Ascending aorta (tissue), 2 donors: ENCODE measurements around the gene NT5DC1. TPM values are rescaled to one million over a fixed set of nuclear protein-coding genes. Genes with fewer than 3 reads are reported as not detected.
A peak's percentile ranks its signal among the peaks of the same experiment; 100 is the strongest.
"Not testable (repeated sequence)": the region's sequence is repeated elsewhere in the genome, so short reads cannot be mapped to it uniquely, and the experiment has no call there.

Source experiments
- DNase-seq, 2 donors: peaks; one replicate each; pipeline ENCODE4 v3.0.0-alpha.2; 2019; ENCODE audit warnings: low spot score in 2 of 2
- H3K27ac ChIP-seq, 2 donors: fragments of 200-600 bp; sonication (generic); one replicate each; pipeline ENCODE4 v1.5.1; 2016 to 2017; ENCODE audit warnings: mild to moderate bottlenecking in 1 of 2
- H3K27me3 ChIP-seq: fragments of 200-600 bp; sonication (generic); one replicate; pipeline ENCODE4 v1.5.1; 2017
- H3K36me3 ChIP-seq, 2 donors: fragments of 200-600 bp; sonication (generic); one replicate each; pipeline ENCODE4 v1.5.1; 2016
- H3K4me1 ChIP-seq, 2 donors: fragments of 200-600 bp; sonication (generic); one replicate each; pipeline ENCODE4 v1.5.1; 2016 to 2017; ENCODE audit warnings: mild to moderate bottlenecking in 1 of 2
- H3K4me3 ChIP-seq, 2 donors: fragments of 200-600 bp; sonication (generic); one replicate each; pipeline ENCODE4 v1.5.1; 2016 to 2017; ENCODE audit warnings: mild to moderate bottlenecking in 1 of 2
- H3K9me3 ChIP-seq, 2 donors: fragments of 200-600 bp; sonication (generic); one replicate each; pipeline ENCODE4 v1.5.1; 2016
- intact Hi-C: fragments of 100-400 bp; cut with DNase I; formaldehyde crosslinking; loops from one replicate; pipeline ENCODE4 v1.15.1; 2023
- total RNA-seq: library from RNA; depleted of rRNA; stranded (reverse); fragments of >200 nt; gene quantifications from one replicate; pipeline ENCODE4 v1.1.0, GENCODE V29; 2016
- TF ChIP-seq, protein P1 (sequence below), 3 experiments: fragments of 200-600 bp in 2 of 3; fragments of 450-650 bp in 1 of 3; sonication (generic) in 2 of 3; IDR thresholded peaks; one replicate each; pipeline ENCODE4 v1.5.1; 2016 to 2019; ENCODE audit warnings: antibody characterized with exemption in 3 of 3, mild to moderate bottlenecking in 1 of 3, moderate library complexity in 1 of 3

The NT5DC1 gene
- total RNA-seq, 1 donor from 2014 or later = 4.6 TPM

DNA sequence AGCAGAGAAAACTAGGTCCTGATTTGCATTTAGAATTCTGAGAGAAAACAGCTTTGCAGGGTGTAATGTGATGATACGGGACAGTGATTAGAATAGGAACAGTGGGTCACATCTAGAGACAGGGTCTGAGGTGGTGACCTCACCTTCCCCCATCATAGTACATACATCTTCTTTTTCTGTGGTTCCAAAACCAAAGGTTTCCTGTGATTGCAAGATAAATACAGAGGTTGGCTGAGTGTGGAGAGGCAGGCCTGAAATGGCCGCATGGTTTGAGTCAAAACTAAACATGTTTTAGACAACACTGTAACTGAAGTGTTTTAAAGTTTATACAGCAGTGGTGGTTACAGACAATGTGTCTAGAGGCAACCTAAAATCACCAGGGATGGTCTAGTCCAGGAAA, 10.4 kb upstream of the NT5DC1 start:
- no peaks in the 10 kb centered on the region for H3K9me3 ChIP-seq
- H3K4me1 ChIP-seq = peaks cover 0 to 22% of the 10 kb centered on the region in 2 donors
- no peak overlapping the region for H3K4me3 ChIP-seq
- no peaks in the 10 kb centered on the region for H3K36me3 ChIP-seq
- TF ChIP-seq, protein P1, sequence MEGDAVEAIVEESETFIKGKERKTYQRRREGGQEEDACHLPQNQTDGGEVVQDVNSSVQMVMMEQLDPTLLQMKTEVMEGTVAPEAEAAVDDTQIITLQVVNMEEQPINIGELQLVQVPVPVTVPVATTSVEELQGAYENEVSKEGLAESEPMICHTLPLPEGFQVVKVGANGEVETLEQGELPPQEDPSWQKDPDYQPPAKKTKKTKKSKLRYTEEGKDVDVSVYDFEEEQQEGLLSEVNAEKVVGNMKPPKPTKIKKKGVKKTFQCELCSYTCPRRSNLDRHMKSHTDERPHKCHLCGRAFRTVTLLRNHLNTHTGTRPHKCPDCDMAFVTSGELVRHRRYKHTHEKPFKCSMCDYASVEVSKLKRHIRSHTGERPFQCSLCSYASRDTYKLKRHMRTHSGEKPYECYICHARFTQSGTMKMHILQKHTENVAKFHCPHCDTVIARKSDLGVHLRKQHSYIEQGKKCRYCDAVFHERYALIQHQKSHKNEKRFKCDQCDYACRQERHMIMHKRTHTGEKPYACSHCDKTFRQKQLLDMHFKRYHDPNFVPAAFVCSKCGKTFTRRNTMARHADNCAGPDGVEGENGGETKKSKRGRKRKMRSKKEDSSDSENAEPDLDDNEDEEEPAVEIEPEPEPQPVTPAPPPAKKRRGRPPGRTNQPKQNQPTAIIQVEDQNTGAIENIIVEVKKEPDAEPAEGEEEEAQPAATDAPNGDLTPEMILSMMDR (IDR thresholded peaks at IDR 0.05) = no peak
- no peaks in the 10 kb centered on the region for H3K27me3 ChIP-seq
- DNase-seq = no peak
- intact Hi-C loops = no loop called here
- no peak overlapping the region for H3K27ac ChIP-seq

DNA sequence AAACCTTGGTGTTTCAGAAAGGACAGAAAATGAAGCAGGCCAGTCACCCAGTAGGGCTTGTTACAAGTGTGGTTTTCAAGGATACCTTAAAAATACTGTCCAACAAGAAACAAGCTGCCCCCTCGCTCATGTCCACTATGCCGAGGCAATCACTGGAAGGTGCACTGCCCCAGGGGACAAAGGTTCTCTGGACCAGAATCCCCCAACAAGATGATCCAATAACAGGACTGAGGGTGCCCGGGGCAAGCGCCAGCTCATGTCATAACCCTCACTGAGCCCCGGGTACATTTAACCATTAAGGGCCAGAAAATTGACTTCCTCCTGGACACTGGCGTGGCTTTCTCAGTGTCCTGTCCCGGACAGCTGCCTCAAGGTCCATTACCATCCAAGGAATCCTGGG, 6.6 kb upstream of the NT5DC1 start:
- intact Hi-C loops = no loop called here
- H3K36me3 ChIP-seq = no peaks in the 10 kb centered on the region
- peak in 1 of 2 donors; percentile 68 for DNase-seq
- H3K9me3 ChIP-seq = peaks cover 0 to 6% of the 10 kb centered on the region in 2 donors
- peaks cover 0 to 12% of the 10 kb centered on the region in 2 donors for H3K4me1 ChIP-seq
- TF ChIP-seq, protein P1 (IDR thresholded peaks at IDR 0.05) = no peak
- no peak overlapping the region for H3K4me3 ChIP-seq
- H3K27me3 ChIP-seq = no peaks in the 10 kb centered on the region
- peak overlapping the region; percentile 73 for H3K27ac ChIP-seq

DNA sequence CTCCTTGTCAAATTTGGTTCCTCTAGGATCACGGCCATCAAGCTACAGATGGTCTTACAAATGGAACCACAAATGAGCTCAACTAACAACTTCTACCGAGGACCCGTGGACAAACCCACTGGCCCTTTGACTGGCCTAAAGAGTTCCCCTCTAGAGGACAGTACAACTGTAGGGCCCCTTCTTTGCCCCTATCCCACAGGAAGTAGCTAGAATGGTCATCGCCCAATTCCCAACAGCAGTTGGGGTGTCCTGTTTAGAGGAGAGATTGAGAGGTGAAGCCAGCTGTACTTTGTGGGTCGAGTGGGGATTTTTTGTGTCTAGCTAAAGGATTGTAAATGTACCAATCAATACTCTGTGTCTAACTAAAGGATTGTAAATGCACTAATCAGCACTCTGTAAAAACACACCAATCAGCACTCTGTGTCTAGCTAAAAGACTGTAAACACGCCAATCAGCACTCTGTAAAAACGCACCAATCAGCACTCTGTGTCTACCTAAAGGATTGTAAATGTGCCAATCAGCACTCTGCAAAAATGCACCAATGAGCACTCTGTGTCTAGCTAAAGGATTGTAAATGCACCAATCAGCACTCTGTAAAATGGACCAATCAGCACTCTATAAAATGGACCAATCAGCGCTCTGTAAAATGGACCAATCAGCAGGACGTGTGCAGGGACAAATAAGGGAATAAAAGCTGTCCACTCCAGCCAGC, 4.4 kb upstream of the NT5DC1 start:
- H3K36me3 ChIP-seq, H3K27me3 ChIP-seq, DNase-seq, H3K4me3 ChIP-seq, H3K9me3 ChIP-seq, H3K27ac ChIP-seq, intact Hi-C loops: not testable (repeated sequence)
- H3K4me1 ChIP-seq = peaks cover 0 to 15% of the 10 kb centered on the region in 2 donors

DNA sequence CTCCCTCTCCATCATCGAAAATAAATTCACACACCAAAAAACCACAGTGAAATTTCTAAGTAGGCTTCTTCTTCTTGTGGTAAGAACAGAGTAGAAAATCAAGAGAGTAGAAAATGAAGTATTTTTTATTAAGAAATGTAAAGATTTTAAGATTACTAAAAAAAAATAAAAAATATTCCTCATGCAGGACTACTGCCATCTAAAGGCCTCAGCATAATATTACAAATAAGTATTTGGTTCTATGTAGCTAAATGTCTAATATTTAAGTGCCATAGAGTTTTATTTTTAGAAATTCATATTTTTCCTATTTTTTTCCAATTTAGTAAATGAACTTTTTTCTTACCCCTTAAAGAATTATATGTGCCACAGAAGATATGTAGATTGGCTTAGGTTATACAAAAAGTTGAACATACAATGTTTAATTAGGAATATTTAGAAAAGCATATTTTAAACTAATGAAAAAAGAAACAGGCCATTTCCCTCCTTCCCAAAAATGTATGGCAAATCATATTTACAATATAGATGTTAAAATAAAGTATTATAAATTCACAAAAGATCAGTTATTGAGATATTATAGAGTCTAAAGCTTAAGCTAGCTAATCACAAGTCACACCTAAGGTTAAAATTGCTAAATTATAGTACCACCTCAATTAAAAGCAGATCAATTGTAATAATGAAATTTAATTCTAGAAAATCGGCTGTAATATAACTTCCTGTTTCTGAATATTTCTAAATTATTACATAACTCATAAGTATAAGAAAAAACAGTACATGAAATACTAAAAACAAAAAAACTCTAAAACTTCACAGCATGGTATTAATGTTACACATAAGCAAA, 3.5 kb upstream of the NT5DC1 start:
- intact Hi-C loops = loop anchor here (1.0 kb wide), 1 partner anchor 86 kb away; no protein-coding TSS in a partner anchor
- no peaks in the 10 kb centered on the region for H3K27me3 ChIP-seq

DNA sequence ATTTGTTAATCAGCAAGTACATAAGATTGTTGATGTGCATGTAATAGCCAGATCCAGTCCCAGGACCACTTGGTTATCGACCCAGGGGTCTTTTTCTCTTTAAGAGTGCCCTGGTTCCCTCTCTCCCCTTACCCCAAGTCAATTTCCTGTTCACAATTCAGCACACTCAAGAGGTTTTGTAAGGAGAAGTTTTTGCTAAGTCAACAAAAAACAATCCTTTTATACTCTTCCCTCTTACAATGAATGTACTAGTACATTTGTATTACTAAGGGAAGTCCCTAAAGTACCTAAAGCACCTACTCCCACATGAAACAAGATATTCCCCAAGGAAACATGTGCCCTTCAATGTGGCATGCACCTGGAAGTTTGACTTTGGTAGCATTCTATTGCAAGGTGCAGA, 1.6 kb upstream of the NT5DC1 start:
- intact Hi-C loops = no loop called here
- no peaks in the 10 kb centered on the region for H3K36me3 ChIP-seq

More for the DNA sequence above, 3.5 kb upstream of the NT5DC1 start:
- Histone ChIP-seq H3K4me3 (no peak overlapping the region), H3K36me3 (no peaks in the 10 kb centered on the region), H3K27ac (no peak overlapping the region), H3K4me1 (peaks cover 4 to 15% of the 10 kb centered on the region in 2 donors), H3K9me3 (peaks cover 0 to 6% of the 10 kb centered on the region in 2 donors)
- no peak for DNase-seq
- TF ChIP-seq, protein P1 (IDR thresholded peaks at IDR 0.05) = peak; percentile 42 to 72 (median 68)

More for the DNA sequence above, 1.6 kb upstream of the NT5DC1 start:
- Histone ChIP-seq H3K9me3 (peaks cover 0 to 6% of the 10 kb centered on the region in 2 donors), H3K27ac (peak overlapping the region; percentile 6 to 45), H3K4me1 (peaks cover 9 to 20% of the 10 kb centered on the region in 2 donors), H3K27me3 (no peaks in the 10 kb centered on the region), H3K4me3 (peak overlapping the region in 1 of 2 donors; percentile 85)
- TF ChIP-seq, protein P1 (IDR thresholded peaks at IDR 0.05) = no peak
- DNase-seq = no peak
